ENCODE data around the gene ZBTB20. TPM values are rescaled to one million over a fixed set of nuclear protein-coding genes. Genes with fewer than 3 reads are reported as not detected.

Gene ZBTB20
- total and polyA plus RNA-seq, 9 donors, result 4.3 to 160 (median 107) TPM

GRCh38 chr3:114714237-114714636 is 432.9 kb downstream of the ZBTB20 start:
- H3K4me3 ChIP-seq, result no peak overlapping the region
- no peaks in the 10 kb centered on the region for H3K9me3 ChIP-seq
- intact Hi-C loops (cut with DNase I), result no loop called here
- no peak for DNase-seq
- H3K27me3 ChIP-seq, result no peaks in the 10 kb centered on the region
- TF ChIP-seq CTCF (IDR thresholded peaks at IDR 0.05) (no peak), POLR2A (IDR thresholded peaks at IDR 0.05) (no peak), EP300 (IDR thresholded peaks at IDR 0.05) (no peak)
- 92 to 94% (median 92%) methylated on average over 2 of the region's 2 CpGs for WGBS, 3 donors
- H3K36me3 ChIP-seq, result no peaks in the 10 kb centered on the region
- no peaks in the 10 kb centered on the region for H3K4me1 ChIP-seq (ENCODE audit: insufficient read depth)
- no peak overlapping the region for H3K27ac ChIP-seq

GRCh38 chr3:114712728-114713492 is 434.2 kb downstream of the ZBTB20 start:
- 96 to 98% (median 98%) methylated on average over 9 of the region's 9 CpGs for WGBS, 3 donors
- H3K27ac ChIP-seq, result no peak overlapping the region
- no peak overlapping the region for H3K4me3 ChIP-seq
- DNase-seq, result no peak
- no peaks in the 10 kb centered on the region for H3K4me1 ChIP-seq (ENCODE audit: insufficient read depth)
- H3K9me3 ChIP-seq, result no peaks in the 10 kb centered on the region
- TF ChIP-seq POLR2A (IDR thresholded peaks at IDR 0.05), result no peak
- TF ChIP-seq EP300 (IDR thresholded peaks at IDR 0.05), result no peak
- no peak for TF ChIP-seq CTCF (IDR thresholded peaks at IDR 0.05)
- intact Hi-C loops (cut with DNase I), result no loop called here
- no peaks in the 10 kb centered on the region for H3K27me3 ChIP-seq
- no peaks in the 10 kb centered on the region for H3K36me3 ChIP-seq

- intact Hi-C loops (cut with DNase I), result no loop called here
- H3K9me3 ChIP-seq, result no peaks in the 10 kb centered on the region
- no peaks in the 10 kb centered on the region for H3K36me3 ChIP-seq
- H3K27me3 ChIP-seq, result no peaks in the 10 kb centered on the region
- WGBS, 3 donors, result 71 to 82% (median 73%) methylated on average over 2 of the region's 2 CpGs
- peaks cover 5% of the 10 kb centered on the region for H3K4me1 ChIP-seq (ENCODE audit: insufficient read depth)
- DNase-seq, result no peak
- no peak overlapping the region for H3K4me3 ChIP-seq
- no peak for TF ChIP-seq EP300 (IDR thresholded peaks at IDR 0.05)
- no peak for TF ChIP-seq CTCF (IDR thresholded peaks at IDR 0.05)
- TF ChIP-seq POLR2A (IDR thresholded peaks at IDR 0.05), result no peak
- no peak overlapping the region for H3K27ac ChIP-seq
Observed at GRCh38 chr3:114711321-114711886, 435.7 kb downstream of the ZBTB20 start.

- H3K27ac ChIP-seq, result no peak overlapping the region
- H3K4me3 ChIP-seq, result no peak overlapping the region
- no peak for DNase-seq
- H3K9me3 ChIP-seq, result no peaks in the 10 kb centered on the region
- no peak for TF ChIP-seq EP300 (IDR thresholded peaks at IDR 0.05)
- no peak for TF ChIP-seq CTCF (IDR thresholded peaks at IDR 0.05)
- no peak for TF ChIP-seq POLR2A (IDR thresholded peaks at IDR 0.05)
- no peaks in the 10 kb centered on the region for H3K27me3 ChIP-seq
- intact Hi-C loops (cut with DNase I), result no loop called here
- 95 to 100% (median 95%) methylated on average over 1 of the region's 1 CpG for WGBS, 3 donors
- H3K4me1 ChIP-seq (ENCODE audit: insufficient read depth), result peaks cover 5% of the 10 kb centered on the region
- no peaks in the 10 kb centered on the region for H3K36me3 ChIP-seq
Observed at GRCh38 chr3:114709102-114709501, 438.0 kb downstream of the ZBTB20 start.
